Head of caudate nucleus (tissue), 42 donors: Measurements from ENCODE around the gene COX7B.
"Not testable (repeated sequence)": the region's sequence is repeated elsewhere in the genome, so short reads cannot be mapped to it uniquely, and the experiment has no call there.

Experiments
- DNase-seq, 42 donors: peaks; one replicate each; pipeline versions ENCODE4 v3.0.0 to v3.0.0-alpha.2; 2020 to 2021; ENCODE audit warnings: mixed read lengths in 7 of 42
- intact Hi-C: fragments of 100-400 bp; cut with DNase I; formaldehyde crosslinking; loops from one replicate; pipeline ENCODE4 v1.15.0; 2022

Gene COX7B

DNA sequence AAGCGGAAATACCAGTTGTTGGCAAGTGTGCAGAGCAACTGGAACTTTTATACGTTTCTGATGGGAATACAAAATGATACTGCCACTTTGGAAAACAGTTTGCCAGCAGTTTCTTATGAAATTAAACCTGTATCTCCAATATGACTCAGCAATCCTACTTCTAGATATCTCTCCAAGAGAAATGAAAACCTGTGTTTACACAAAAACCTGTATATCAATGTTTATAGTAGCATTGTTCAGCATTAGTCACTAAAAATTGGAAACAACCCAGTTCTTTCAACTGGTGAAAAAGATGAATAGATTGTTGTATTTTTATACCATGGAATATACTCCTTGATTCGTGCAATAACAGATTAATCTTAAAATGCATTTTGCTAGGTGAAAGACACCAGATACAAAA is 38.0 kb downstream of the COX7B start:
- no peak for DNase-seq
- intact Hi-C loops: no loop called here

DNA sequence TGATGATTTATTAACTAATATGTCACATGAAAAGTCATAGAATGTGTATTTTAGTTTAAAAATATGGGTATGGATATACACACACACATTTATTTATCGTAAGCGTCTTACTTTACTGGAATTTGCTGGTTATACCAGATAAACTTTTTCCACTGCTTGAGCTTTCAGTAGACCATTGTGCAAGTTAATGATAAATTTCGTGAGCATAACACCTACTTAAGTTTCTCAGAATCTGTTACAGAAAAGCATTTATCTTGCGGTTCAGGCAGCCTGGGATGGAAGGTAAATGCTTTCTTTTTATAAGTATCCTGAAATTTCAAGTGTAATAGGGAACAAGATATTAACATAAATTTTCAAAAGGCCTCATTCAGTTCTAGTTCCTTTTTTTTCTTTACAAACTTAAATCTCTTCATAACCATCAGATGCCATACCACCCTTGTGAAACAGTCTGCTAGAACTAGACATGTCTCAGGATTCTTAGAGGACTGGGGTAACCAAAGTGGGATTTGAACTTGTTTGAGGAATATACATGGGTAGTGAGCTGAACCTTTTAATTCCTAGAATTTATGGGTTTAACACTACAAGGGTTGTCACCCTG is 38.9 kb downstream of the COX7B start:
- intact Hi-C loops: no loop called here
- DNase-seq: peak in 1 of 42 donors; percentile 14

DNA sequence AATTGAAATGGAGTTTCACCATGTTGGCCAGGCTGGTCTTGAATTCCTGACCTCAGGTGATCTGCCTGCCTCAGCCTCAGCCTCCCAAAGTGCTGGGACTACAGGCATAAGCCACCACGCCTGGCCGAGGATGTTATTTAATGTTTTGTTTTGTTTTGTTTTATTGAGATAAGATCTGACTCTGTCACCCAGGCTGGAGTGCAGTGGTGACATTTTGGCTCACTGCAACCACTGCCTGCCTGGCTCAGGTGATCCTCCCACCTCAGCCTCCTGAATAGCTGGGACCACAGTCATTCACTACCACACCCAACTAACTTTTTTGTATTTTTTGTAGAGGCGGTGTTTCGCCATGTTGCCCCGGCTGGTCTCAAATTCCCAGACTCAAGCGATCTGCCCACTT is 45.8 kb downstream of the COX7B start:
- intact Hi-C loops, DNase-seq: not testable (repeated sequence)

DNA sequence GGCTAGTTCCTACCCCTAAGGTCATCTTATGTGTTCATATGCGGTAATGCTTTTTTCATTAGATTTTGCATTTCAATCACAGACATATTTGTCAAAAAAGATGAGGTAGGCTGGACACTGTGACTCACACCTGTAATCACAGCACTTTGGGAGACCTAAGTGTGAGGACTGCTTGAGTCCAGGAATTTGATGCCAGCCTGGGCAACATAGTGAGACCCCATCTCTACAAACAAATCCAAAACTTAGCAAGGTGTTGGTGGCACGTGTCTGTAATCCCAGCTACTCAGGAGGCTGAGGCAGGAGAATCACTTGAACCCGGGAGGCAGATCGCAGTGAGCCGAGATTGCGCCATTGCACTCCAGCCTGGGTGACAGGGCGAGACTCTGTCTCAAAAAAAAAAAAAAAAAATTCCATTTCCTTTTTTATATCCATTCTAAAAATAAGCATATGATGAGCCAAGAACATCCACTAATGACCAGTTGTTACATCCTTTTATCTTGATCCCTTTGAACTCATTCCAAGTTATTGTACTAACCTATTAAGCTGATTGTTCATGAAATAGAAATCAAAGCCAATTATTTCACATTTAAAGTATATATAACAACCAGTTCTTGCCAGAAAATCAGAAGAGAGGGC is 46.8 kb downstream of the COX7B start:
- intact Hi-C loops: no loop called here
- no peak for DNase-seq

DNA sequence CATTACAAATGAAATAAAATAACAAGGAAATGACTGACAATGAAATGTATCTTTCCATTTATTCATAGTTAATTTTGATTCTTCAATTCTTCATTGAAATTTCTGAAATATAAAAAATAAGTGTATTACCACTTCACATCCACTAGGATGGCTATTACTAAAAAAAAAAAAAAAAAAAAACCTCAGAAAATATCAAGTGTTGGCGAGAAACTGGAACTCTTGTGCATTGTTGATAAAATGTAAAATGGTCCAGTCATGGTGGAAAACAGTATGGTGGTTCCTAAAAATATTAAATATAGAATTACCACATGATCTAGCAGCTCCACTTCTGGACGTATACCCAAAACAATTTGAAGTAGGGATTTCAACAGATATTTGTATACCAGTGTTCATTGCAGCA is 47.3 kb downstream of the COX7B start:
- DNase-seq: no peak
- intact Hi-C loops: no loop called here

DNA sequence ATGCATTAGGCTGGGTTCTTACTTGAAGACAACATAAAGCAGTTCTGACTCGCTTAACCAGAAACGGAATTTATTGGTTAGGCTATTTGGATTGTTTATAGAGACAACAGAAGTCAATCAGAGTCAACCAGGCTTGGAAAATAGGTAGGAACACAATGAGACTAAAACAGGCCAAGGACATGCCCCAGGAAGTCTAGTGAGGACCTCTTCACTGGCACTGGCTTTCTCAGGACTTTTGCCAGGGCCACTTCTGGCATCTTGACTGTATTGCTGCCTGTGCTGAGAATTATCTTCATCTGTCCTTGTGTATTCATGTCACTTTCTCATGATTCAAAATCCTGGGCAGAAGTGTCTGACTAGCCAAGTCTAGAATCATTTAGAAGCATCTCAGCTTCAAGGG is 50.6 kb downstream of the COX7B start:
- DNase-seq: no peak
- intact Hi-C loops: no loop called here

DNA sequence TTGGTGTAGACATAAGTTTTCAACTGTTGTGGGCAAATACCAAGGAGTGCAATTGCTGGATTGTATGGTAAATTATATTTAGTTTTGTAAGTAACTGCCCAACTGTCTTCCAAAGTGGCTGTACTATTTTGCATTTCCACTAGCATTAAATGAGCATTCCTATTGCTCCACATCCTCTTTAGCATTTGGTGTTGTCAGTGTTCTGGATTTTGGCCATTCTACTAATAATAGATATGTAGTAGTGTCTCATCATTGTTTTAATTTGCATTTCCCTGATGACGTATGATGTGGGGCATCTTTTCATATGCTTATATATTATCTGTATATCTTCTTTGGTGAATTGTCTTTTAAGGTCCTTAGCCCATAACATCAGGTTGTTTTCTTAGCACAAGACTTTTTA is 52.9 kb downstream of the COX7B start:
- no peak for DNase-seq
- intact Hi-C loops: no loop called here

DNA sequence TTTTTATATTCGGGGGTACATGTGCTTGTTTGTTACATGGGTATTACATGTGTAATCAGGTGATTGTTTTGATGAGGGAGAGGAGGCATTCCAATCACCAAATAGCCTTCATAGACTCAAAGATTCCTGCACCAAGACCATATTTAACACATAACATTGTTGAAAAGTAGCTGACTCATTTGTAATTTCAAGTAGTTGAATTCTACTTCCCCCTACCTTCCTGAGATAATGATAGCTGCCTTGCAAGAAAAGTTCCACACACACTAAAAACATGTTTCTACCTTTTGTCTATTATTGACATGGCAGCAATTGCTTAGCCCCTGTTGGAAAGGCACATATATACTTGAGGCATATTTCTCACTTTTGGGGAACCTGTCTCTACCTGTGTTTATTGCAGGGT is 54.0 kb downstream of the COX7B start:
- intact Hi-C loops: no loop called here

DNA sequence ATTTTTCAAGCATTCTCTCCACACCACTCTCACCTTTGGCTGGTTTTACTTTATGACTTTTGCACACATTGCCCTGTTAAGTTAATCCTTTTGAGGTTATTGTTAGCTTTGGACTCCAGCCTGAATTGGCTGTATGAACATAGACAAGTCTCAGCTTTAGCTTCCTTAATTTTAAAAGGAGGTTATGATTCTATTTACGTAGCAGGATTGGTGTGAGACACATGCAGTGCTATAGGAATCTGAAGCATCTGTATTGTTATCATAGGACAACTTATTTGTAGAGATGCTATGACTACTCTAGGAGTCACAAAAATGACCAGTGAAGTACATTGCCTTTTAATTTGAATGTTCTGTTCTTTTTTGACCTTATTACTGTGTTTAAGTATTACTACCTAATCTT is 54.4 kb downstream of the COX7B start:
- no peak for DNase-seq

More for the DNA sequence above, 54.0 kb downstream of the COX7B start:
- no peak for DNase-seq

More for the DNA sequence above, 54.4 kb downstream of the COX7B start:
- intact Hi-C loops: no loop called here
